Measurements from ENCODE around the gene APEH.

GRCh38 chr3:49706456-49707112, 32.4 kb downstream of the APEH start:
- TF ChIP-seq POLR2A (IDR thresholded peaks at IDR 0.05) (no peak), CTCF (IDR thresholded peaks at IDR 0.05) (no peak)

All from esophagus squamous epithelium (tissue), 4 donors.